ENCODE data around the gene RELL1.
A peak's percentile ranks its signal among the peaks of the same experiment; 100 is the strongest.

The RELL1 gene

DNA sequence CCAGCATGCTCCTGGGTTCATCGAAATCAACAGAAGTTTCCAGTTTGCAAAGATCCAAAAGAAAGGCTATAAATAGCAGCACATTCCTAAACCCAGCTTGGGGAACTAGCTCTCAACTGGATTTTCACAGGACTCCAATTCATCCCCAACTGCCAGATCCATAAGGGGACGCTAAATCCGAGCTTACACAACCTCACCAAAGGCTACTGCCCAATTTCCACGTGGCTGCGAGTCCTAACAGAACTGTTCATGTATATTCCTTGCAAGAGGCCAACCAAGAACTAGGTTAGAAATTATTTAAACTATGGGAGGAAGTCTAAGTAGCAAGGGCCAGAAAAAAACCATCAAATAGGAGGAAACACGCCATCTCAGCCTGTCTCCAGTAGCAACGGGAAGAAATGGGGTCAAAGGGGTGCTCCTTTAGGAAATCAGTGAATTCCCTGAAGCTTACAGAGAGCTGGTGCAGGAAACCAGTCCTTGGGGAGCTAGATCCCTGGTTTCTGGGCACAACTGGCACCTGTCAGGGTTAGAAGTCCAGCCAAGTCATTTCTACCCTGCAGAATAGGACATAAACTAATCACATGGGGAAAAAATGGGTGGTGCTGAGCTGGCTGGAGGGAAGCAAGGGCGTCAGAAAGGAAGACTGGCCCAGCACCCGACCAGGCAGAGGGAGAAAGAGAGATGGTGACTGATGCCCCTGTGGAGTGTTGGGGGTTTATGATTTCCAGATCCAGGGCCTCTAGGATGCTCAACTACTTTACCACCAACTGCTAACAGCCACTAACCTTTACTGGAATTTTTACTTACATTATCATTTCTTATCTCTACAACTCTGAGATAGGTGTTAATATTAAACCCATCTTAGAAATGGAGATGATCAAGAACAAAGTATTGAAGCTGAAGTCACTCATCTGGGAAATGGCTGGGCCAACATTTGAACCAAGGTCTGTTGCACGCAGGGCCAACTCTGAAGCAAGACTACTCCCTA, 20.5 kb downstream of the RELL1 start:
- DNase-seq (ENCODE audit: low read depth): no peak

GRCh38 chr4:37664696-37665095, 21.5 kb downstream of the RELL1 start:
- no peak for DNase-seq (ENCODE audit: low read depth)

GRCh38 chr4:37663552-37663951, 22.6 kb downstream of the RELL1 start:
- no peak for DNase-seq (ENCODE audit: low read depth)

DNA sequence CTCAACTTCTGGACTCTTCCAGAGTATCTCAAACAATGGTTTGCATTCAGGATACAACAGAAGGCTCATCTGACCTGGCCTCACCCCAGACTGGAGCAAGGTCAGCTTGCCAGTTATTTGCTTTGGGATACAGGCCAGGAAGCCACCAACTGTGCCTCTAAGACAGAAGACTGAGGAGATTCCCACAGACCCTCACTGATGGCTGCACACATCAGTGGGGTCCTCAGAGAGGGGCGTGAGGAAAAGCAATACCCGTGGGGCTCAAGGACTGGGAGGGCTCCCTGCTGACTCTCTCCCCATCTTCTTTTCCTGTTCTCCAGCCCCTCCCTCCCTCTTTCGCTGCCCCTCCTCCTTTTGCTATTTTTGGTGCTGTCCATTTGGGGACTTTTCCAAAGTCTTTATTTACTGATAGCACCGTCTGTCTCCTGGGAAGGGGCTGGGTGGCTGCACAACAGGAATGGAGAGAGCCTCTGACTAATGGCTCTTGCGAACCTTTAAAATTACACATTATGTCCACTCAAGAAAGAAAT, 23.2 kb downstream of the RELL1 start:
- DNase-seq (ENCODE audit: low read depth): no peak

DNA sequence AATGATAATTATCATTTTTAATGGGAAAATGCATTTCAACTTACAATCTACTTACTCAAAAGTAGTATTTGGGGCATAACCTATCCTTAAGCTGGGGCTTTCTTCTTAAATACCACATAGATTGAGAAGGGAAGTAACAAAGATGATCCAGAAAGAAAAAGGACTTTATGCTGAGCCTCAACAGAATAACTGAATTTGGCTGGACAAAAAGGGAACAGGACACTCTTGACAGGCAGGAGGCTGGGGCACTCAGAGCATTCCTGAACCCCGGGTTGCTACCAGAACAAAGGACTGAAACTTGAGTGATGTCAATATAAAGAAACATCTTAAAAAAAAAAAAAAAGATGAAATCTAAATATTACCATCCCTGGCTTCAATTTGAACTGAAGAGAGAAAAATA, 23.9 kb downstream of the RELL1 start:
- DNase-seq (ENCODE audit: low read depth): no peak

DNA sequence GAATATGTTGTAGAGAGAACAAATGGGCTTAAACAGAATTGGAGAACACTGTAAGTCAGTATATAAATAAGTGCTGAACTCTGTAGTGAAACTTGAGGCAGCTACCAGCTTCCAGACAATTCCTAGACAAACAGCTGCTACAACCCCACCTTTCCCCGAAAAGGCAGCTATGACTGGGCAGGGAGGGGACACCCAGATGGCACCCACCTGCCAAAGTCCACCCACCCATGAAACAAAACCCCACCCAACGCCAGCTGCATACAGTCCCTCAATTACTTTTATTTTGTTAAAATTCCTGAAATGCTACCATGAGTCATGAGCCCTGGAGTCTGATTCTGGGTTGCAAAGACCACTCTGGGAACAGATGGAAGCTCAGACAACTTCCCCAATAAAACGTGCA, 24.4 kb downstream of the RELL1 start:
- DNase-seq (ENCODE audit: low read depth): no peak

DNA sequence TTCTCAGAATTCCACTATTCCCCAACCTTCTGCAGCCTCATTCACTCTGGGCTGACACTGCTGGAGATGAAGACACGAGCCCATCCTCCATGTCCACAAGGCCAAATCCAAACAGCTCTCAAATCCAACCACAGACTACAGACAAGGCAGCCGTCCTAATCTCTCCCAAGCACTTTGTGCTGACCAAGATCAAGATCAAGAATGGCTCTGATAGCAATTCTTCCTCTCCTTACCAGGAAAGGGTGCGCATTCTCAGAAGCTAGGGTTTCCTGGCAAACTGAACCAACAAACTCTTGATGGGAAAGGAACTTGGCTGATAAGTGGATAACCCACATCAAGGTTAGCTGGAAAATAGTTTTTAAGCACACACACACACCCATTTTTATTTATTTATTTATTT, 26.5 kb downstream of the RELL1 start:
- no peak for DNase-seq (ENCODE audit: low read depth)

DNA sequence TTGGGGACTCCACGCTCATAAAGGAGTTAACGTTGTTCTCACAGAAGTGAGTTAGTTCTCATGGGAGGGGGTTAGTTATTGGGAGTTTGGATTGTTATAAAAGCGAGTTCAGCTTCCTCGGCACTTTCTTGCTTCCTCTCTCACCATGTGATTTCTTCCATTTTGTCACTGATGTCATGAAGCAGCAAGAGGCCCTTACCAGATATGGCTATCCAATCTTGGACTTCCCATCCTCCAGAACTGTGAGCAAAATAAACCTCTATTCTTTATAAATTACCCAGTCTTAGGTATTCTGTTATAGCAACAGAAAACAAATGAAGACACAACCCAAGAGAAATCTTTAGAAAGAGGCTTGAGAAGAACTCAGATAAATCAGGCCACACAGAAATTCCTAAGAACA, 29.5 kb downstream of the RELL1 start:
- DNase-seq (ENCODE audit: low read depth): no peak

DNA sequence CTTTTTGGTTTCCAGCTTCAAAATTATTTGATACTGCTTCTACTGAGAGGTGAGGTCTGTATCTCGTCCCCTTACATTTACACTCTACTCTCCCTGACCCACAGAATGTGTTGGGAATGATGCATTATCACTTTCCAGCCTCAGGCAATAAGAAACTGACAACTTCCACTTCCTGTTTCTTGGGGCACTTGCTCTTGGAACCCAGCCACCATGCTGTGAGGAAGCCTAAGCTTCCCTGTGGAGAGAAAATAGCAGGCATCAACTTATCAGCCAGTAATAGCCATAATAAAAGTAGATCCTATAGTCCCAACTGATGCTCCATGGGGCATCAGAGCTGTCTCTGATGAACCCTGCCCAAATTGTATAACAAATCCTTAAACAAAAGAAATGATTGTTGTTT, 32.6 kb downstream of the RELL1 start:
- DNase-seq (ENCODE audit: low read depth): no peak

- DNase-seq (ENCODE audit: low read depth): no peak
These were observed 33.2 kb downstream of the RELL1 start for GRCh38 chr4:37652747-37653527.

GRCh38 chr4:37651781-37652377, 34.3 kb downstream of the RELL1 start:
- no peak for DNase-seq (ENCODE audit: low read depth)

GRCh38 chr4:37650481-37650880, 35.7 kb downstream of the RELL1 start:
- no peak for DNase-seq (ENCODE audit: low read depth)

- DNase-seq (ENCODE audit: low read depth): no peak
These were observed 36.9 kb downstream of the RELL1 start for GRCh38 chr4:37649268-37649667.

DNA sequence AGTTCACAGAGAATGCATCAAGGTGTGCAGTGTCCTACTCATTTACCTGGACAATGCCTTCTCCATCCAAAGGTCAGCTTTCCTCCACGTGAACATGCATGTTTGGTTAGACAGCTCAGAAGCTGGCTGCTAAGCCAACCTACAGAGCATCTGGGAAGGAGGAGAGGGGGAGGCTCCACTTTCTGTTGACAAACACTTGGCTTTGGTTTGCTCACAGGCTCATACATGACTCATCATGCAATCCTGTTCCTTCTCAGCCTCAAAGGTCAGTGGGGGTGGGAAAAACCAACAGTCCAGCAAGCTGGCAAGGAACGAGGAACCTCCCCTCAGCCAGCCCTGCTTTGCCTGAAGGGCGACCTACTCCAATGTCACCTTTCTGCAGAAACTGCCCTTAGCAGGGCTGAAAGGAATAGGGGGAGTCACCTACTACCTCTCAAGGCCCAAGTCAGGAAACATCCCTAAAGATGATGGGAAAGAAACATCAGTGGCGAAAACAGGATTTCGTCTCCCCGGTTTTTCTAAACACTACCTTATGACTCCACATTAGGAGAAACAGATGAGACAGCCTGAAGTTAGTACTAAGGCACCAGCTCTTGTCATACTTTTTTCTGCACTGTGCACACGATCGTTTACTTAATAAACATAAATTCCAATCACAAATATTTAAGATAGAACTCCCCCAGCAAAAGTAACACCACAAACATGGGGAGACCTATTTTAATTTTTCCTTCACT, 37.9 kb downstream of the RELL1 start:
- peak; percentile 88 for DNase-seq (ENCODE audit: low read depth)

DNA sequence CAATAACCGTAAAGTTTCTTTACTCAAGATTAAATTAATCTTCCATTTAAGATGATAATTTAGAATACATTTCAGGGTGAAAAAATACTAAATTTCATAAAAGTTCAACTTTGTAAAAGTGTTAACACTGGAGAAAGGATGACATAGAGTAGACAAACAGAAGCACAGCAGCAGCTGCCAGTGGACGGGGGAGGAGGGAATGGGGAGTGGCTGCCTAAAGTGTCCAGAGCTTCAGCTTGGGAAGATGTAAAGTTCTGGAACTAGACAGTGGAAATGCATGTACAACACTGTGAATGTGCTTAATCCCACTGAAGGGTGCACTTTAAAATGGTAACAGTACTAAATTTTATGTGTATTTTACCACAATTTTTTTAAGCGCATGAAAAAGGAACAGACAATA, 39.9 kb downstream of the RELL1 start:
- DNase-seq (ENCODE audit: low read depth): no peak

- no peak for DNase-seq (ENCODE audit: low read depth)
These were observed 40.4 kb downstream of the RELL1 start for GRCh38 chr4:37645736-37646135.

- peak; percentile 46 for DNase-seq (ENCODE audit: low read depth)
These were observed 41.2 kb downstream of the RELL1 start for GRCh38 chr4:37644962-37645361.

- no peak for DNase-seq (ENCODE audit: low read depth)
These were observed 44.0 kb downstream of the RELL1 start for GRCh38 chr4:37641886-37642849.

- DNase-seq (ENCODE audit: low read depth): no peak
These were observed 44.8 kb downstream of the RELL1 start for GRCh38 chr4:37641352-37641751.

DNA sequence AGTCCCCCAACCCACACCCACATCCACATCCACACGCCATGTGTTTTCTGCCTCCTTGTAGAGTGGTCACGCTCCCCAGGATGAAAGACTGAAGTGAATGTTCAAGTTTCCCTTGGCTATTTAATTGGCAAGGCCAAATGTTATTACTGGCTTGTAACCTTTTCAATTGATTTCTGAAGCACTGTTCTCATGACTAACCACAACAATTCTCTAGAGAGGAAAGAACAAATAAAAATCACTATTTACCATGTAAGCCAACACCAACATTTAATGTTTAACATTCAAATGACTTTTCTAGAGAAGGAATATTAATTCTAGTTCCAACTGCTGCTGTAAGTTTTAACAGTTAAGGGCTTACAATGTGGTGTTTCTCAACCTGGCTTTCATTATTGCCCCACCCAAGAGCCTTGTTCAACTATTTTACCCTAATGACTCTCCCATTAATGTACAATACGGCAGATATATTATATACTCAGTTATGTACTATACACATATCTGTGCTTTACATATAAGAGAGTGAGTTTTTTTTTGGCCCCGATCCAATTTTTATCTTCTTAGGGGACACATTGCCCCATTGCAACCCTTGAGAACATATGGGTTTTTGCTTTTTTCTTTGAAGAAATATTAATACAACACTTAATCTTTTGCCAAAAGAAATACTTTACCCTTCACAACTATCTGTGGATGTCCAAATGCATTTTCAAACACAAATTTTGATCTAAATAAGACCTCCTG, 46.5 kb downstream of the RELL1 start:
- peak; percentile 28 for DNase-seq (ENCODE audit: low read depth)

All from fibroblast of the conjunctiva (primary cell).